Measurements from ENCODE around the gene FBXO47. TPM values are rescaled to one million over a fixed set of nuclear protein-coding genes. Genes with fewer than 3 reads are reported as not detected.
A peak's percentile ranks its signal among the peaks of the same experiment; 100 is the strongest.

Gene FBXO47
- total RNA-seq, result not detected
- long read RNA-seq, result 0 reads

GRCh38 chr17:38967290-38967738 is at the start of gene FBXO47:
Gene FBXO47 (minus strand): TSS chr17:38967403. CDS start chr17:38963025, 4,378 bp downstream.
- ATAC-seq, result peak; percentile 98 to 99
- Histone ChIP-seq H3K27me3 (ENCODE audit: low read depth) (no peaks in the 10 kb centered on the region), H3K4me1 (no peaks in the 10 kb centered on the region), H3K36me3 (no peaks in the 10 kb centered on the region), H3K4me3 (peak within 1 kb of the TSS; percentile 48), H3K27ac (peak within 1 kb of the TSS; percentile 78), H3K9me3 (no peaks in the 10 kb centered on the region)
- intact Hi-C loops (cut with DNase I), result no loop called here
- TF ChIP-seq CTCF (IDR thresholded peaks at IDR 0.05), result peak; percentile 28
- peak; percentile 97 for DNase-seq

GRCh38 chr17:39016193-39017153 is 49.3 kb upstream of the FBXO47 start:
- Histone ChIP-seq H3K9me3 (no peaks in the 10 kb centered on the region), H3K36me3 (no peaks in the 10 kb centered on the region), H3K27ac (no peak overlapping the region), H3K4me1 (peaks cover 28% of the 10 kb centered on the region), H3K27me3 (ENCODE audit: low read depth) (no peaks in the 10 kb centered on the region), H3K4me3 (no peak overlapping the region)
- intact Hi-C loops (cut with DNase I), result no loop called here
- DNase-seq (no peak), ATAC-seq (no peak)
- no peak for TF ChIP-seq CTCF (IDR thresholded peaks at IDR 0.05)

- intact Hi-C loops (cut with DNase I), result no loop called here
- H3K9me3 ChIP-seq, result no peaks in the 10 kb centered on the region
- DNase-seq (no peak), ATAC-seq (no peak)
- no peak overlapping the region for H3K27ac ChIP-seq
- no peak for TF ChIP-seq CTCF (IDR thresholded peaks at IDR 0.05)
- H3K27me3 ChIP-seq (ENCODE audit: low read depth), result no peaks in the 10 kb centered on the region
- peaks cover 28% of the 10 kb centered on the region for H3K4me1 ChIP-seq
- no peak overlapping the region for H3K4me3 ChIP-seq
- H3K36me3 ChIP-seq, result no peaks in the 10 kb centered on the region
These were observed 48.3 kb upstream of the FBXO47 start for GRCh38 chr17:39015546-39015935.

GRCh38 chr17:39014795-39015545 is 47.8 kb upstream of the FBXO47 start:
- Histone ChIP-seq H3K4me1 (peaks cover 28% of the 10 kb centered on the region), H3K27ac (no peak overlapping the region), H3K9me3 (no peaks in the 10 kb centered on the region), H3K36me3 (no peaks in the 10 kb centered on the region), H3K4me3 (no peak overlapping the region), H3K27me3 (ENCODE audit: low read depth) (no peaks in the 10 kb centered on the region)
- TF ChIP-seq CTCF (IDR thresholded peaks at IDR 0.05), result no peak
- peak in 1 of 2 donors; percentile 25 for ATAC-seq
- intact Hi-C loops (cut with DNase I), result no loop called here
- DNase-seq, result peak; percentile 64

- Histone ChIP-seq H3K27me3 (ENCODE audit: low read depth) (no peaks in the 10 kb centered on the region), H3K4me3 (no peak overlapping the region), H3K9me3 (no peaks in the 10 kb centered on the region), H3K36me3 (no peaks in the 10 kb centered on the region), H3K4me1 (peaks cover 28% of the 10 kb centered on the region), H3K27ac (no peak overlapping the region)
- intact Hi-C loops (cut with DNase I), result no loop called here
- ATAC-seq, result no peak
- DNase-seq, result no peak
- TF ChIP-seq CTCF (IDR thresholded peaks at IDR 0.05), result no peak
These were observed 47.0 kb upstream of the FBXO47 start for GRCh38 chr17:39014044-39014794.
